Mesendoderm (in vitro differentiated cells): ENCODE data around the gene EIF4E2.

Source experiments
- DNase-seq: peaks from one replicate; pipeline ENCODE4 v3.0.0; 2013
- H2AK5ac ChIP-seq: 2 replicates; pipeline ENCODE4 v1.6.1; 2013; ENCODE audit warnings: low read length, inconsistent platforms
- H2BK120ac ChIP-seq: 2 replicates; pipeline ENCODE4 v1.6.1; 2013; ENCODE audit warnings: low read depth, mild to moderate bottlenecking, low read length, moderate library complexity, mixed read lengths
- H2BK15ac ChIP-seq: replicated peaks from 2 replicates; pipeline ENCODE4 v1.6.1; 2013; ENCODE audit warnings: low read depth, mild to moderate bottlenecking, moderate library complexity
- H2BK5ac ChIP-seq: 2 replicates; pipeline ENCODE4 v1.6.1; 2013; ENCODE audit warnings: low read length, inconsistent platforms
- H3K18ac ChIP-seq: 2 replicates; pipeline ENCODE4 v1.6.1; 2013; ENCODE audit warnings: mild to moderate bottlenecking, low read length, mixed read lengths
- H3K23ac ChIP-seq: one replicate; pipeline ENCODE4 v1.6.1; 2013; ENCODE audit warnings: low read length
- H3K27ac ChIP-seq: 2 replicates; pipeline ENCODE4 v1.5.1; 2013; ENCODE audit warnings: low read depth, mild to moderate bottlenecking, inconsistent platforms, low read length, moderate library complexity
- H3K27me3 ChIP-seq: 2 replicates; pipeline ENCODE4 v1.6.1; 2013; ENCODE audit warnings: low read length, control low read depth, mild to moderate bottlenecking, inconsistent platforms; ENCODE audit not compliant: insufficient read depth, poor library complexity
- H3K36me3 ChIP-seq: 2 replicates; pipeline ENCODE4 v1.6.1; 2013; ENCODE audit warnings: low read length, inconsistent platforms; ENCODE audit not compliant: control insufficient read depth, insufficient read depth
- H3K4ac ChIP-seq: one replicate; pipeline ENCODE4 v1.6.1; 2013; ENCODE audit warnings: low read depth, mild to moderate bottlenecking, low read length, moderate library complexity
- H3K4me1 ChIP-seq: 2 replicates; pipeline ENCODE4 v1.6.1; 2013; ENCODE audit warnings: low read depth, low read length, inconsistent platforms; ENCODE audit not compliant: control insufficient read depth
- H3K4me2 ChIP-seq: 2 replicates; pipeline ENCODE4 v1.6.1; 2013; ENCODE audit warnings: low read length
- H3K4me3 ChIP-seq: 2 replicates; pipeline ENCODE4 v1.5.1; 2013; ENCODE audit warnings: mild to moderate bottlenecking, low read length
- H3K56ac ChIP-seq: one replicate; pipeline ENCODE4 v1.6.1; 2013; ENCODE audit warnings: low read length
- H3K79me1 ChIP-seq: 2 replicates; pipeline ENCODE4 v1.6.1; 2013; ENCODE audit warnings: low read length, inconsistent platforms
- H3K79me2 ChIP-seq: 2 replicates; pipeline ENCODE4 v1.6.1; 2013; ENCODE audit warnings: mild to moderate bottlenecking, low read length; ENCODE audit not compliant: control insufficient read depth, insufficient read depth
- H3K9ac ChIP-seq: 2 replicates; pipeline ENCODE4 v1.6.1; 2013; ENCODE audit warnings: low read length, inconsistent platforms
- H4K5ac ChIP-seq: one replicate; pipeline ENCODE4 v1.6.1; 2013; ENCODE audit warnings: low read length
- H4K8ac ChIP-seq: one replicate; pipeline ENCODE4 v1.6.1; 2013; ENCODE audit warnings: low read depth, mild to moderate bottlenecking, control low read depth, low read length, moderate library complexity
- WGBS: extraction: QIAGEN DNeasy Blood & Tissue Kit; methylation state at CpG from one replicate; pipeline ENCODE4 v1.1.7; 2013; ENCODE audit warnings: low lambda C conversion rate, missing lambda C conversion rate; ENCODE audit not compliant: insufficient coverage; ENCODE audit errors: extremely low coverage; 5-methylcytosine and 5-hydroxymethylcytosine counted together

The EIF4E2 gene

DNA sequence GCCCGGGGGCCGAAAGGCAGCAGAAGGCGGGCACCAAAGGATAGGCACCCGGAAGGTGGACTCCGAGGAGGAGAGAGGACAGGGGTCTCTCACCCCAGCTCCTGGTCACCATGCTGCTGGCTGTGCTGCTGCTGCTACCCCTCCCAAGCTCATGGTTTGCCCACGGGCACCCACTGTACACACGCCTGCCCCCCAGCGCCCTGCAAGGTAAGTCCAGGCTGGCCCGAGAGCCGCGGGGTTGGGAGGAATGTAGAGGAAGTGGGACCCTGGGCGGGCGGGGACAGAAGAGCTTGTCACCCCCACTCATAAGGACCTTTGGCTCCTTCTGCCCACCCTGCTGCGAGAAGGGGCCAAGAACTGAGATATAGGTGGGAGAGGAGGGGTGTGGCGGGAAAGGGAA, 30.0 kb upstream of the EIF4E2 start:
- Histone ChIP-seq H2BK5ac (no peak overlapping the region), H4K8ac (no peak overlapping the region), H3K4me2 (no peak overlapping the region), H3K27me3 (peaks cover 17% of the 10 kb centered on the region), H3K4ac (no peak overlapping the region), H3K79me2 (no peaks in the 10 kb centered on the region), H3K27ac (no peak overlapping the region), H3K18ac (no peak overlapping the region), H2BK15ac (no peak overlapping the region), H4K5ac (no peak overlapping the region), H3K56ac (no peak overlapping the region), H3K79me1 (no peaks in the 10 kb centered on the region), H2AK5ac (no peak overlapping the region), H3K23ac (no peak overlapping the region), H3K4me3 (no peak overlapping the region), H3K36me3 (no peaks in the 10 kb centered on the region), H3K9ac (no peak overlapping the region), H3K4me1 (no peaks in the 10 kb centered on the region), H2BK120ac (no peak overlapping the region)
- no CpG with 5 or more reads among the region's 15 CpGs for WGBS
- no peak for DNase-seq

DNA sequence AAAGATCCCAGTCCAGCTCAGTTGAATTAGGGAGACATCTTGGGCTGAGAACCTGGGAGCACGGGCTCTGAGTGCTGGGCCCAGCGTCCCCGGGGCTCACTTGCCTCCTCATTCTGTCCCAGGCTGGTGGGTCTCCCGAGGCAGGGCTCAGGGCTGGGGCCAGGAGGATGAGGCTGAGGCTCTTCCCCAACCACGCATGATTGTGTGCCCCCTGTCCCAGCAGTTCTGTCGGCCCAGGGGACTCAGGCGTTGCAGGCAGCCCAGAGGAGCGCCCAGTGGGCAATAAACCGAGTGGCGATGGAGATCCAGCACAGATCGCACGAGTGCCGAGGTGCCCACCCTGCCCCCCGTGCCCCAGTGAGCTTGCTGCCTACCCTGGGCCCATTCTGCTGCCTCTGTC, 29.4 kb upstream of the EIF4E2 start:
- no peak overlapping the region for H3K4ac ChIP-seq
- no peak overlapping the region for H3K4me2 ChIP-seq
- H3K36me3 ChIP-seq: no peaks in the 10 kb centered on the region
- no peaks in the 10 kb centered on the region for H3K79me2 ChIP-seq
- no peak overlapping the region for H3K56ac ChIP-seq
- no peaks in the 10 kb centered on the region for H3K4me1 ChIP-seq
- DNase-seq: no peak
- H3K4me3 ChIP-seq: no peak overlapping the region
- no peak overlapping the region for H3K23ac ChIP-seq
- no peak overlapping the region for H2BK15ac ChIP-seq
- H2BK120ac ChIP-seq: no peak overlapping the region
- H2BK5ac ChIP-seq: no peak overlapping the region
- H3K27me3 ChIP-seq: peaks cover 17% of the 10 kb centered on the region
- H3K27ac ChIP-seq: no peak overlapping the region
- H3K79me1 ChIP-seq: no peaks in the 10 kb centered on the region
- H4K8ac ChIP-seq: no peak overlapping the region
- no peak overlapping the region for H3K18ac ChIP-seq
- no peak overlapping the region for H2AK5ac ChIP-seq
- no peak overlapping the region for H4K5ac ChIP-seq
- H3K9ac ChIP-seq: no peak overlapping the region
- WGBS: no CpG with 5 or more reads among the region's 14 CpGs

DNA sequence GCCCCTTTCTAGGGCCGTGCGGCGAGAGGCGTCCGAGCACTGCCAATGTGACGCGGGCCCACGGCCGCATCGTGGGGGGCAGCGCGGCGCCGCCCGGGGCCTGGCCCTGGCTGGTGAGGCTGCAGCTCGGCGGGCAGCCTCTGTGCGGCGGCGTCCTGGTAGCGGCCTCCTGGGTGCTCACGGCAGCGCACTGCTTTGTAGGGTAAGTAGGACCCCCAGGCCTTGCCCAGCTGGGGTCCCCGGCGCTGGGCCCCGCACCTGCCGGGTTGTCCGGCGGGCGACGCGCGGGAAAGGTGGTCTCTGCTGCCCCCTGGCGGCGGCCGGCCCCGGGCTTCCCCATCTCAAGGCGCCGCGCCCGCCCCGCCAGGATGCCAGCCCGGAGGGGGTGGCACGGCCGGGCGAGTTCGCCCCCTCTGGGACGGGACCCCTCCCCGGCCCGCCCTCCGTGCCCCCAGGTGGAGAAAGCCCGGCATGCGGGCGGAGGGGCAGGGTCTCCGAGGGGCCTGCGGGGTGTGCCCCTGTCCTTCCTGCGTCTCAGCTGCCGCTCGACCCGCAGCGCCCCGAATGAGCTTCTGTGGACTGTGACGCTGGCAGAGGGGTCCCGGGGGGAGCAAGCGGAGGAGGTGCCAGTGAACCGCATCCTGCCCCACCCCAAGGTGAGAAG, 28.4 kb upstream of the EIF4E2 start:
- WGBS: no CpG with 5 or more reads among the region's 66 CpGs
- Histone ChIP-seq H3K36me3 (no peaks in the 10 kb centered on the region), H3K79me2 (no peaks in the 10 kb centered on the region), H3K4ac (no peak overlapping the region), H3K56ac (no peak overlapping the region), H3K79me1 (no peaks in the 10 kb centered on the region), H3K27ac (no peak overlapping the region), H2AK5ac (no peak overlapping the region), H3K4me2 (no peak overlapping the region), H3K4me3 (no peak overlapping the region), H3K18ac (no peak overlapping the region), H2BK5ac (no peak overlapping the region), H4K8ac (no peak overlapping the region), H2BK120ac (no peak overlapping the region), H3K9ac (no peak overlapping the region), H3K4me1 (no peaks in the 10 kb centered on the region), H2BK15ac (no peak overlapping the region), H4K5ac (no peak overlapping the region), H3K23ac (no peak overlapping the region), H3K27me3 (peaks cover 17% of the 10 kb centered on the region)
- no peak for DNase-seq

DNA sequence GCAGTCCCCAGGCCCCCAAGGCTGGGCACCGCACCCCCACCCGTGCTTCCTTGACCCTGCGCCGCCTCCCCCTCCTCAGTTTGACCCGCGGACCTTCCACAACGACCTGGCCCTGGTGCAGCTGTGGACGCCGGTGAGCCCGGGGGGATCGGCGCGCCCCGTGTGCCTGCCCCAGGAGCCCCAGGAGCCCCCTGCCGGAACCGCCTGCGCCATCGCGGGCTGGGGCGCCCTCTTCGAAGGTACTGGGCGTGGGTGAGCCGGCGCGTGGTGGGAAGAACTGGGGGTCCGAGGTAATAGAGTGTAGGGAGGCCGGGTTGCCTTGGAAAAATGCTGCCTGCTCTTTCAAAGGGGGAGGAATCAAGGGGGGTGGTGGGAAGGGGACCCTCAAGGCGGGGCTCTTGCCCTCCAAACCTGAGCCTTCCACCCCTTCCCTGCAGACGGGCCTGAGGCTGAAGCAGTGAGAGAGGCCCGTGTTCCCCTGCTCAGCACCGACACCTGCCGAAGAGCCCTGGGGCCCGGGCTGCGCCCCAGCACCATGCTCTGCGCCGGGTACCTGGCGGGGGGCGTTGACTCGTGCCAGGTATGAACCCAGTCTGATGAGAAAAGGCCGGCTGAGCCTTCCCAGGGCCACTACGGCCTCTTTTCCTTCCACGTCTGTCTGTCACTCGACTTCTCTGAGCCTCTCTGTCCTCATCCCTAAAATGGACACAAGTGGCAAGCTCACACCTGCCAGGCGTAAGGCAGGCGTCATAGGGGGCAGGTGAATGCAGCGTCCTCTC, 27.7 kb upstream of the EIF4E2 start:
- no peak for DNase-seq
- Histone ChIP-seq H3K9ac (no peak overlapping the region), H3K56ac (no peak overlapping the region), H4K8ac (no peak overlapping the region), H2BK120ac (no peak overlapping the region), H3K79me1 (no peaks in the 10 kb centered on the region), H2AK5ac (no peak overlapping the region), H3K23ac (no peak overlapping the region), H2BK15ac (no peak overlapping the region), H3K36me3 (no peaks in the 10 kb centered on the region), H3K27ac (no peak overlapping the region), H3K4me2 (no peak overlapping the region), H3K27me3 (peaks cover 17% of the 10 kb centered on the region), H2BK5ac (no peak overlapping the region), H3K18ac (no peak overlapping the region), H3K4me1 (no peaks in the 10 kb centered on the region), H3K79me2 (no peaks in the 10 kb centered on the region), H4K5ac (no peak overlapping the region), H3K4ac (no peak overlapping the region), H3K4me3 (no peak overlapping the region)
- no CpG with 5 or more reads among the region's 46 CpGs for WGBS

DNA sequence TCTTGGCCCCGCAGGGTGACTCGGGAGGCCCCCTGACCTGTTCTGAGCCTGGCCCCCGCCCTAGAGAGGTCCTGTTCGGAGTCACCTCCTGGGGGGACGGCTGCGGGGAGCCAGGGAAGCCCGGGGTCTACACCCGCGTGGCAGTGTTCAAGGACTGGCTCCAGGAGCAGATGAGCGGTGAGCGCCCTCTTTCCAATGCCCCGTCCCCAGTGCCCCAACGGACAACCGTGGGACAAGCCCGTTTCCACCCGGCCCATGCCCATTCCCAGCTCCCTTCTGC, 27.1 kb upstream of the EIF4E2 start:
- Histone ChIP-seq H4K5ac (no peak overlapping the region), H3K79me1 (no peaks in the 10 kb centered on the region), H4K8ac (no peak overlapping the region), H3K4ac (no peak overlapping the region), H3K9ac (no peak overlapping the region), H3K23ac (no peak overlapping the region), H3K36me3 (no peaks in the 10 kb centered on the region), H3K4me2 (no peak overlapping the region), H3K27ac (no peak overlapping the region), H3K4me1 (no peaks in the 10 kb centered on the region), H3K4me3 (no peak overlapping the region), H2BK120ac (no peak overlapping the region), H2AK5ac (no peak overlapping the region), H2BK5ac (no peak overlapping the region), H3K79me2 (no peaks in the 10 kb centered on the region), H3K27me3 (peaks cover 17% of the 10 kb centered on the region), H3K18ac (no peak overlapping the region), H2BK15ac (no peak overlapping the region), H3K56ac (no peak overlapping the region)
- WGBS: no CpG with 5 or more reads among the region's 16 CpGs
- no peak for DNase-seq
